ENCODE data around the gene WHAMM.
"Not testable (repeated sequence)": the region's sequence is repeated elsewhere in the genome, so short reads cannot be mapped to it uniquely, and the experiment has no call there.

The WHAMM gene

GRCh38 chr15:82809308-82810060 lies at the start of gene WHAMM:
Gene WHAMM, plus strand, starts transcription at chr15:82809628. Its CDS starts 99 bp downstream, at chr15:82809727.
- DNase-seq (ENCODE audit: low spot score): peak; percentile 98

- DNase-seq (ENCODE audit: low spot score): no peak
Measured at GRCh38 chr15:82763361-82764116, 45.9 kb upstream of the WHAMM start.

- no peak for DNase-seq (ENCODE audit: low spot score)
Measured at GRCh38 chr15:82764117-82764490, 45.3 kb upstream of the WHAMM start.

GRCh38 chr15:82764740-82765139 lies 44.7 kb upstream of the WHAMM start:
- no peak for DNase-seq (ENCODE audit: low spot score)

GRCh38 chr15:82766201-82766600 lies 43.2 kb upstream of the WHAMM start:
- not testable (repeated sequence) for DNase-seq (ENCODE audit: low spot score)

- no peak for DNase-seq (ENCODE audit: low spot score)
Measured at GRCh38 chr15:82767163-82767829, 42.1 kb upstream of the WHAMM start.

GRCh38 chr15:82768414-82769054 lies 40.9 kb upstream of the WHAMM start:
- DNase-seq (ENCODE audit: low spot score): no peak

GRCh38 chr15:82771789-82772607 lies 37.4 kb upstream of the WHAMM start:
- no peak for DNase-seq (ENCODE audit: low spot score)

- DNase-seq (ENCODE audit: low spot score): no peak
Measured at GRCh38 chr15:82774496-82774895, 34.9 kb upstream of the WHAMM start.

GRCh38 chr15:82778755-82779154 lies 30.7 kb upstream of the WHAMM start:
- DNase-seq (ENCODE audit: low spot score): no peak

- DNase-seq (ENCODE audit: low spot score): no peak
Measured at GRCh38 chr15:82781349-82781748, 28.1 kb upstream of the WHAMM start.

- no peak for DNase-seq (ENCODE audit: low spot score)
Measured at GRCh38 chr15:82788496-82788895, 20.9 kb upstream of the WHAMM start.

GRCh38 chr15:82789491-82789890 lies 19.9 kb upstream of the WHAMM start:
- no peak for DNase-seq (ENCODE audit: low spot score)

- DNase-seq (ENCODE audit: low spot score): no peak
Measured at GRCh38 chr15:82790321-82790720, 19.1 kb upstream of the WHAMM start.

GRCh38 chr15:82792068-82792467 lies 17.4 kb upstream of the WHAMM start:
- no peak for DNase-seq (ENCODE audit: low spot score)

- no peak for DNase-seq (ENCODE audit: low spot score)
Measured at GRCh38 chr15:82793737-82794136, 15.7 kb upstream of the WHAMM start.

- DNase-seq (ENCODE audit: low spot score): no peak
Measured at GRCh38 chr15:82798104-82798503, 11.3 kb upstream of the WHAMM start.

- no peak for DNase-seq (ENCODE audit: low spot score)
Measured at GRCh38 chr15:82798531-82799166, 10.8 kb upstream of the WHAMM start.

GRCh38 chr15:82799183-82799841 lies 10.1 kb upstream of the WHAMM start:
- DNase-seq (ENCODE audit: low spot score): no peak

- peak; percentile 13 for DNase-seq (ENCODE audit: low spot score)
Measured at GRCh38 chr15:82802497-82802896, 6.9 kb upstream of the WHAMM start.

All from hematopoietic multipotent progenitor cell treated with erythropoietin and hydrocortisone succinate and interleukin-3 and kit ligand, for 17 days (in vitro differentiated cells).